Endothelial cell of umbilical vein (primary cell): ENCODE results near the gene DGLUCY. TPM values are rescaled to one million over a fixed set of nuclear protein-coding genes. Genes with fewer than 3 reads are reported as not detected.

Experiments used
- BruUV-seq: library from RNA; stranded (reverse); fragments of 400-500 nt; replicated peaks from 2 replicates; lab custom pipeline; 2021; lab: Mats Ljungman, UMichigan
- CTCF ChIA-PET: fragments of 300-600, 350-600 bp; sonication (Branson Sonifier 250); formaldehyde crosslinking; loops from one replicate; lab custom pipeline; 2021; ENCODE audit warnings: antibody characterized with exemption, inconsistent platforms; lab: Charles Lee
- POLR2A ChIA-PET: fragments of 300-600, 350-600 bp; sonication (Branson Sonifier 250); formaldehyde crosslinking; loops from one replicate; lab custom pipeline; 2021; ENCODE audit warnings: antibody characterized with exemption, inconsistent platforms; lab: Charles Lee
- DNase-seq: peaks from one replicate; pipeline ENCODE4 v3.0.0-alpha.2; 2011; ENCODE audit warnings: low read depth, low spot score
- FAIRE-seq: peaks from 2 replicates; lab custom pipeline; 2011; peaks lifted over from hg19 to GRCh38; lab: Jason Lieb, UNC
- H2AFZ ChIP-seq: 2 replicates; pipeline ENCODE4 v1.6.0; 2012; ENCODE audit warnings: low read depth, low read length, control low read depth, inconsistent platforms
- H3K27ac ChIP-seq: 2 replicates; pipeline ENCODE4 v1.5.1; 2011; ENCODE audit warnings: low read depth, mild to moderate bottlenecking, control low read depth, low read length, moderate library complexity; ENCODE audit not compliant: insufficient read depth
- H3K27me3 ChIP-seq, 2 experiments: 2 replicates each; pipeline versions ENCODE4 v1.6.0 to v1.6.1; 2011; ENCODE audit warnings: low read length in 2 of 2, mixed read lengths in 1 of 2; ENCODE audit not compliant: control insufficient read depth in 2 of 2, insufficient read depth in 2 of 2
- H3K36me3 ChIP-seq, 2 experiments: 2 replicates in 1 of 2; 3 replicates in 1 of 2; pipeline ENCODE4 v1.5.1; 2011; ENCODE audit warnings: low read length in 2 of 2, mild to moderate bottlenecking in 1 of 2, moderate library complexity in 1 of 2; ENCODE audit not compliant: control insufficient read depth in 2 of 2, insufficient read depth in 2 of 2; ENCODE audit errors: extremely low read depth in 1 of 2
- H3K4me1 ChIP-seq: 3 replicates; pipeline ENCODE4 v1.5.1; 2011; ENCODE audit warnings: mild to moderate bottlenecking, low read length; ENCODE audit not compliant: control insufficient read depth, insufficient read depth; ENCODE audit errors: extremely low read depth
- H3K4me2 ChIP-seq: 2 replicates; pipeline ENCODE4 v1.6.1; 2011; ENCODE audit warnings: low read length, control low read depth, mixed read lengths; ENCODE audit not compliant: insufficient read depth
- H3K4me3 ChIP-seq, 3 experiments: fragments of 200-600 bp in 1 of 3; sonication (generic), shearing (Covaris generic) in 1 of 3; replicated peaks in 1 of 3; 2 replicates each; pipeline ENCODE4 v1.5.1; 2011 to 2016; ENCODE audit warnings: control low read depth in 3 of 3, low read length in 3 of 3, mild to moderate bottlenecking in 2 of 3, inconsistent platforms in 1 of 3, low read depth in 1 of 3, moderate library complexity in 1 of 3; ENCODE audit not compliant: insufficient read depth in 1 of 3
- H3K79me2 ChIP-seq: 2 replicates; pipeline ENCODE4 v1.6.0; 2012; ENCODE audit warnings: low read length, inconsistent platforms; ENCODE audit not compliant: control insufficient read depth, insufficient read depth
- H3K9ac ChIP-seq: replicated peaks from 2 replicates; pipeline ENCODE3; 2011; ENCODE audit warnings: low read length, control low read depth; ENCODE audit not compliant: insufficient read depth; ENCODE audit errors: extremely low read depth
- H3K9me1 ChIP-seq: replicated peaks from 3 replicates; pipeline ENCODE4 v1.6.0; 2011; ENCODE audit warnings: mild to moderate bottlenecking, low read length; ENCODE audit not compliant: control insufficient read depth, insufficient read depth; ENCODE audit errors: extremely low read depth
- H3K9me3 ChIP-seq: replicated peaks from 2 replicates; pipeline ENCODE4 v1.5.1; 2012; ENCODE audit warnings: low read length, inconsistent platforms; ENCODE audit not compliant: control insufficient read depth, insufficient read depth
- H4K20me1 ChIP-seq: replicated peaks from 2 replicates; pipeline ENCODE3; 2011; ENCODE audit warnings: mild to moderate bottlenecking, low read length; ENCODE audit not compliant: control insufficient read depth, insufficient read depth; ENCODE audit errors: extremely low read depth
- EZH2 ChIP-seq: IDR thresholded peaks from 2 replicates; pipeline ENCODE4 v1.6.1; 2012; ENCODE audit warnings: borderline replicate concordance, low read depth, mild to moderate bottlenecking, moderate library complexity, low read length, inconsistent platforms; ENCODE audit not compliant: severe bottlenecking
- FOS ChIP-seq: IDR thresholded peaks from 2 replicates; pipeline ENCODE4 v1.6.1; 2011; ENCODE audit warnings: mild to moderate bottlenecking, low read length, moderate library complexity, borderline replicate concordance; ENCODE audit not compliant: insufficient read depth
- GATA2 ChIP-seq: IDR thresholded peaks from 2 replicates; pipeline ENCODE4 v1.7.0; 2011; ENCODE audit warnings: low read depth, mild to moderate bottlenecking, moderate library complexity, mixed read lengths, low read length; ENCODE audit not compliant: insufficient read length, insufficient read depth
- JUN ChIP-seq: IDR thresholded peaks from 2 replicates; pipeline ENCODE4 v1.6.1; 2011; ENCODE audit warnings: borderline replicate concordance, low read depth; ENCODE audit not compliant: insufficient read length, insufficient read depth
- MYC ChIP-seq: IDR thresholded peaks from one replicate; pipeline ENCODE4 v1.6.1; 2011; ENCODE audit warnings: mild to moderate bottlenecking, low read depth, low read length
- POLR2A ChIP-seq: IDR thresholded peaks from 2 replicates; pipeline ENCODE4 v1.6.1; 2012; ENCODE audit warnings: low read depth, mild to moderate bottlenecking, control low read depth, low read length
- POLR2AphosphoS5 ChIP-seq: IDR thresholded peaks from 2 replicates; pipeline ENCODE4 v1.6.1; 2012; ENCODE audit warnings: low read depth, mild to moderate bottlenecking, control low read depth, low read length, moderate library complexity; ENCODE audit not compliant: insufficient read depth
- dilution Hi-C: fragments of 300-500 bp; cut with MboI; formaldehyde crosslinking; loops from one replicate; pipeline ENCODE4 v1.15.0; 2019; ENCODE audit warnings: low sequenced_read_pairs; ENCODE audit not compliant: extremely low pct_ligation_motif_present
- intact Hi-C: fragments of 100-400 bp; cut with micrococcal nuclease; formaldehyde crosslinking; loops from one replicate; pipeline ENCODE4 v1.10.0; 2022
- polyA plus RNA-seq, 4 experiments: library from polyadenylated mRNA; depleted of rRNA in 3 of 4; stranded (reverse) in 3 of 4; unstranded in 1 of 4; fragments of >200 nt; gene quantifications; 2 replicates each; pipeline versions ENCODE4 v1.2.1 to v1.2.3, GENCODE V29; 2011 to 2012; ENCODE audit warnings: missing spikeins in 1 of 4
- total RNA-seq: library from RNA; stranded (reverse); gene quantifications from 2 replicates; pipeline ENCODE4 v1.2.3, GENCODE V29; 2021
- TF ChIP-seq, protein P1 (sequence below): IDR thresholded peaks from 2 replicates; pipeline ENCODE4 v1.6.1; 2011; ENCODE audit not compliant: insufficient read depth, insufficient read length
- TF ChIP-seq, protein P2 (sequence below), 2 donors: IDR thresholded peaks; 1 replicate in 1 of 2; 2 replicates in 1 of 2; pipeline ENCODE4 v1.5.1; 2011; ENCODE audit warnings: low read length in 2 of 2, mild to moderate bottlenecking in 2 of 2, moderate library complexity in 2 of 2, control low read depth in 1 of 2, inconsistent platforms in 1 of 2, low read depth in 1 of 2; ENCODE audit not compliant: insufficient read depth in 1 of 2; ENCODE audit errors: extremely low read depth in 1 of 2

Gene DGLUCY
- total and polyA plus RNA-seq, 2 donors (not counting 3 experiments of a cell fraction or from before 2014, with no cell fraction given): 40.9 to 65.6 TPM

DNA sequence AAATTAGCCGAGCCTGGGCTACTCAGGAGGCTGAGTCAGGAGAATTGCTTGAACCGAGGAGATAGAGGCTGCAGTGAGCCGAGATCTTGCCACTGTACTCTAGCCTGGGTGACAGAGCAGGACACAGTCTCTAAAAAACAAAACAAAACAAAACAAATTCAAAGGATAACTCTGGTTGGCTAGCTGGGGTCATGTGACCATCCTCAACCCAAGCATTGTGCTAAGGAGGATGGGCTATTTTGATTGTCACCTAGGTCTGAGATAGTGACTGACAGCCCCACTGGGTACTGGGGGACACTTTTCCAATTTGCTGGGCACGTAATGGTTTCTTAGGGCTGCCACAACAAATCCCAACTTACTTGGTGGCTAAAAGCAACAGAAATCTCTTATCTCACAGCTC is 11.9 kb downstream of the DGLUCY start:
- no peak overlapping the region for H3K4me3 ChIP-seq
- no peak overlapping the region for H3K27ac ChIP-seq
- TF ChIP-seq JUN (no peak), FOS (no peak), POLR2A (no peak), POLR2AphosphoS5 (no peak), GATA2 (no peak), MYC (no peak), EZH2 (no peak)
- TF ChIP-seq, protein P1, sequence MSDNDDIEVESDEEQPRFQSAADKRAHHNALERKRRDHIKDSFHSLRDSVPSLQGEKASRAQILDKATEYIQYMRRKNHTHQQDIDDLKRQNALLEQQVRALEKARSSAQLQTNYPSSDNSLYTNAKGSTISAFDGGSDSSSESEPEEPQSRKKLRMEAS: no peak
- TF ChIP-seq, protein P2, sequence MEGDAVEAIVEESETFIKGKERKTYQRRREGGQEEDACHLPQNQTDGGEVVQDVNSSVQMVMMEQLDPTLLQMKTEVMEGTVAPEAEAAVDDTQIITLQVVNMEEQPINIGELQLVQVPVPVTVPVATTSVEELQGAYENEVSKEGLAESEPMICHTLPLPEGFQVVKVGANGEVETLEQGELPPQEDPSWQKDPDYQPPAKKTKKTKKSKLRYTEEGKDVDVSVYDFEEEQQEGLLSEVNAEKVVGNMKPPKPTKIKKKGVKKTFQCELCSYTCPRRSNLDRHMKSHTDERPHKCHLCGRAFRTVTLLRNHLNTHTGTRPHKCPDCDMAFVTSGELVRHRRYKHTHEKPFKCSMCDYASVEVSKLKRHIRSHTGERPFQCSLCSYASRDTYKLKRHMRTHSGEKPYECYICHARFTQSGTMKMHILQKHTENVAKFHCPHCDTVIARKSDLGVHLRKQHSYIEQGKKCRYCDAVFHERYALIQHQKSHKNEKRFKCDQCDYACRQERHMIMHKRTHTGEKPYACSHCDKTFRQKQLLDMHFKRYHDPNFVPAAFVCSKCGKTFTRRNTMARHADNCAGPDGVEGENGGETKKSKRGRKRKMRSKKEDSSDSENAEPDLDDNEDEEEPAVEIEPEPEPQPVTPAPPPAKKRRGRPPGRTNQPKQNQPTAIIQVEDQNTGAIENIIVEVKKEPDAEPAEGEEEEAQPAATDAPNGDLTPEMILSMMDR (IDR thresholded peaks at IDR 0.05; ENCODE audit: extremely low read depth in 1 of 2, insufficient read depth in 1 of 2, low read depth in 1 of 2, low read length in 2 of 2): no peak
- ChIA-PET POLR2A (no interaction called here), CTCF (no interaction called here)
- no peaks in the 10 kb centered on the region for H3K9me1 ChIP-seq
- FAIRE-seq (no peak), DNase-seq (no peak)
- H4K20me1 ChIP-seq: no peaks in the 10 kb centered on the region
- no peak overlapping the region for H3K9ac ChIP-seq
- H3K4me2 ChIP-seq: no peak overlapping the region
- intact Hi-C loops: no loop called here
- BruUV-seq: no TSS peak
- peaks cover 4% of the 10 kb centered on the region for H3K79me2 ChIP-seq
- H2AFZ ChIP-seq: no peak overlapping the region
- no peaks in the 10 kb centered on the region for H3K4me1 ChIP-seq
- dilution Hi-C loops: no loop called here
- no peaks in the 10 kb centered on the region for H3K9me3 ChIP-seq
- peaks cover 2 to 7% of the 10 kb centered on the region in 2 experiments for H3K36me3 ChIP-seq
- no peaks in the 10 kb centered on the region for H3K27me3 ChIP-seq
